ENCODE data around the gene FGF4. TPM values are rescaled to one million over a fixed set of nuclear protein-coding genes. Genes with fewer than 3 reads are reported as not detected.

Gene FGF4
- not detected for total RNA-seq

GRCh38 chr11:69775163-69775755 lies at the start of gene FGF4:
TSS of gene FGF4 (minus strand) at chr11:69775341. CDS start at chr11:69775084, 257 bp downstream.
- no peaks in the 10 kb centered on the region for H3K9me3 Mint-ChIP-seq
- H3K4me1 Mint-ChIP-seq (ENCODE audit: low read depth) = no peaks in the 10 kb centered on the region
- no peak within 1 kb of the TSS for H3K27ac Mint-ChIP-seq
- DNase-seq = no peak
- H3K36me3 Mint-ChIP-seq = no peaks in the 10 kb centered on the region
- H3K27me3 Mint-ChIP-seq = peaks cover 32% of the 10 kb centered on the region
- H3K4me3 Mint-ChIP-seq = no peak within 1 kb of the TSS
- POLR2A ChIA-PET = no interaction called here
- intact Hi-C loops (cut with micrococcal nuclease) = no loop called here
- CTCF ChIA-PET = no interaction called here

- Mint-ChIP-seq H3K27me3 (peaks cover 27% of the 10 kb centered on the region), H3K4me3 (no peak overlapping the region), H3K4me1 (ENCODE audit: low read depth) (no peaks in the 10 kb centered on the region), H3K27ac (no peak overlapping the region), H3K36me3 (no peaks in the 10 kb centered on the region), H3K9me3 (no peaks in the 10 kb centered on the region)
- intact Hi-C loops (cut with micrococcal nuclease) = no loop called here
- POLR2A ChIA-PET = no interaction called here
- CTCF ChIA-PET = no interaction called here
- DNase-seq = no peak
Observed at GRCh38 chr11:69823641-69824265, 48.6 kb upstream of the FGF4 start.

GRCh38 chr11:69822676-69823494 lies 47.7 kb upstream of the FGF4 start:
- Mint-ChIP-seq H3K9me3 (no peaks in the 10 kb centered on the region), H3K27me3 (peaks cover 27% of the 10 kb centered on the region), H3K4me3 (no peak overlapping the region), H3K4me1 (ENCODE audit: low read depth) (no peaks in the 10 kb centered on the region), H3K27ac (no peak overlapping the region), H3K36me3 (no peaks in the 10 kb centered on the region)
- intact Hi-C loops (cut with micrococcal nuclease) = no loop called here
- CTCF ChIA-PET = no interaction called here
- no peak for DNase-seq
- POLR2A ChIA-PET = no interaction called here

GRCh38 chr11:69821511-69822040 lies 46.4 kb upstream of the FGF4 start:
- ChIA-PET POLR2A (interaction anchor here (0.6 kb wide), 1 partner anchor 179 kb away, joined by 3 read pairs; no protein-coding TSS in a partner anchor), CTCF (no interaction called here)
- no peaks in the 10 kb centered on the region for H3K4me1 Mint-ChIP-seq (ENCODE audit: low read depth)
- no peaks in the 10 kb centered on the region for H3K9me3 Mint-ChIP-seq
- H3K36me3 Mint-ChIP-seq = no peaks in the 10 kb centered on the region
- intact Hi-C loops (cut with micrococcal nuclease) = no loop called here
- no peak for DNase-seq
- H3K27me3 Mint-ChIP-seq = peaks cover 30% of the 10 kb centered on the region
- H3K27ac Mint-ChIP-seq = no peak overlapping the region
- H3K4me3 Mint-ChIP-seq = no peak overlapping the region

- peaks cover 39% of the 10 kb centered on the region for H3K27me3 Mint-ChIP-seq
- intact Hi-C loops (cut with micrococcal nuclease) = no loop called here
Observed at GRCh38 chr11:69820441-69820840, 45.3 kb upstream of the FGF4 start.

GRCh38 chr11:69819541-69820070 lies 44.5 kb upstream of the FGF4 start:
- intact Hi-C loops (cut with micrococcal nuclease) = loop anchor here (10.0 kb wide), 1 partner anchor 115 kb away; the partner anchor contains the start of gene FGF19
- no peaks in the 10 kb centered on the region for H3K36me3 Mint-ChIP-seq
- no peaks in the 10 kb centered on the region for H3K4me1 Mint-ChIP-seq (ENCODE audit: low read depth)
- no peak overlapping the region for H3K4me3 Mint-ChIP-seq
- POLR2A ChIA-PET = no interaction called here
- DNase-seq = no peak
- peaks cover 41% of the 10 kb centered on the region for H3K27me3 Mint-ChIP-seq
- no peak overlapping the region for H3K27ac Mint-ChIP-seq
- H3K9me3 Mint-ChIP-seq = no peaks in the 10 kb centered on the region
- CTCF ChIA-PET = no interaction called here

More at GRCh38 chr11:69820441-69820840, 45.3 kb upstream of the FGF4 start:
- H3K27ac Mint-ChIP-seq = no peak overlapping the region
- H3K9me3 Mint-ChIP-seq = no peaks in the 10 kb centered on the region
- DNase-seq = no peak
- no peaks in the 10 kb centered on the region for H3K36me3 Mint-ChIP-seq
- H3K4me1 Mint-ChIP-seq (ENCODE audit: low read depth) = no peaks in the 10 kb centered on the region
- POLR2A ChIA-PET = no interaction called here
- no peak overlapping the region for H3K4me3 Mint-ChIP-seq
- CTCF ChIA-PET = no interaction called here

GRCh38 chr11:69818603-69819441 lies 43.7 kb upstream of the FGF4 start, which contains the start of gene FGF3:
TSS of gene FGF3 (minus strand) at chr11:69819416. CDS start at chr11:69818933, 483 bp downstream.
- intact Hi-C loops (cut with micrococcal nuclease) = loop anchor here (10.0 kb wide), 1 partner anchor 114 kb away; the partner anchor contains the start of gene FGF19
- ChIA-PET POLR2A (no interaction called here), CTCF (no interaction called here)
- no peaks in the 10 kb centered on the region for H3K36me3 Mint-ChIP-seq
- no peak within 1 kb of the TSS for H3K4me3 Mint-ChIP-seq
- H3K27me3 Mint-ChIP-seq = peaks cover 46% of the 10 kb centered on the region
- no peak for DNase-seq
- H3K4me1 Mint-ChIP-seq (ENCODE audit: low read depth) = no peaks in the 10 kb centered on the region
- H3K9me3 Mint-ChIP-seq = no peaks in the 10 kb centered on the region
- no peak within 1 kb of the TSS for H3K27ac Mint-ChIP-seq

- no peak for DNase-seq
- H3K4me3 Mint-ChIP-seq = no peak overlapping the region
- no peaks in the 10 kb centered on the region for H3K4me1 Mint-ChIP-seq (ENCODE audit: low read depth)
- intact Hi-C loops (cut with micrococcal nuclease) = loop anchor here (10.0 kb wide), 1 partner anchor 113 kb away; the partner anchor contains the start of gene FGF19
- ChIA-PET POLR2A (no interaction called here), CTCF (no interaction called here)
- H3K27me3 Mint-ChIP-seq = peaks cover 45% of the 10 kb centered on the region
- no peaks in the 10 kb centered on the region for H3K9me3 Mint-ChIP-seq
- H3K36me3 Mint-ChIP-seq = no peaks in the 10 kb centered on the region
- H3K27ac Mint-ChIP-seq = no peak overlapping the region
Observed at GRCh38 chr11:69818231-69818602, 43.1 kb upstream of the FGF4 start.

GRCh38 chr11:69817265-69818230 lies 42.4 kb upstream of the FGF4 start:
- intact Hi-C loops (cut with micrococcal nuclease) = loop anchor here (10.0 kb wide), 1 partner anchor 113 kb away; the partner anchor contains the start of gene FGF19
- H3K27ac Mint-ChIP-seq = no peak overlapping the region
- ChIA-PET CTCF (no interaction called here), POLR2A (no interaction called here)
- no peak overlapping the region for H3K4me3 Mint-ChIP-seq
- H3K36me3 Mint-ChIP-seq = no peaks in the 10 kb centered on the region
- peaks cover 44% of the 10 kb centered on the region for H3K27me3 Mint-ChIP-seq
- H3K9me3 Mint-ChIP-seq = no peaks in the 10 kb centered on the region
- no peaks in the 10 kb centered on the region for H3K4me1 Mint-ChIP-seq (ENCODE audit: low read depth)
- DNase-seq = no peak

- H3K4me3 Mint-ChIP-seq = no peak overlapping the region
- ChIA-PET POLR2A (no interaction called here), CTCF (no interaction called here)
- no peaks in the 10 kb centered on the region for H3K9me3 Mint-ChIP-seq
- no peak overlapping the region for H3K27ac Mint-ChIP-seq
- no peaks in the 10 kb centered on the region for H3K36me3 Mint-ChIP-seq
- DNase-seq = no peak
- no peaks in the 10 kb centered on the region for H3K4me1 Mint-ChIP-seq (ENCODE audit: low read depth)
- H3K27me3 Mint-ChIP-seq = peaks cover 41% of the 10 kb centered on the region
- intact Hi-C loops (cut with micrococcal nuclease) = loop anchor here (10.0 kb wide), 1 partner anchor 112 kb away; the partner anchor contains the start of gene FGF19
Observed at GRCh38 chr11:69816671-69817070, 41.5 kb upstream of the FGF4 start.

GRCh38 chr11:69815973-69816372 lies 40.8 kb upstream of the FGF4 start:
- Mint-ChIP-seq H3K4me1 (ENCODE audit: low read depth) (no peaks in the 10 kb centered on the region), H3K27ac (no peak overlapping the region), H3K9me3 (no peaks in the 10 kb centered on the region), H3K27me3 (peaks cover 41% of the 10 kb centered on the region), H3K4me3 (no peak overlapping the region), H3K36me3 (no peaks in the 10 kb centered on the region)
- intact Hi-C loops (cut with micrococcal nuclease) = loop anchor here (10.0 kb wide), 1 partner anchor 111 kb away; the partner anchor contains the start of gene FGF19
- no peak for DNase-seq
- CTCF ChIA-PET = no interaction called here
- POLR2A ChIA-PET = no interaction called here
